ENCODE data around the gene DUSP9.

GRCh38 chrX:153600032-153600373 lies 47.0 kb upstream of the DUSP9 start:
- no peak for TF ChIP-seq CTCF (IDR thresholded peaks at IDR 0.05; ENCODE audit: insufficient read depth, low read length)
- TF ChIP-seq GABPA (IDR thresholded peaks at IDR 0.05; ENCODE audit: low read depth) = peak; percentile 43
- no peak for TF ChIP-seq SPI1 (IDR thresholded peaks at IDR 0.05; ENCODE audit: borderline replicate concordance, low read depth)

Data from HL-60 (cell line).